HCT116 (cell line): ENCODE results near the gene FKBP2.

Experiments used
- POLR2A ChIP-seq: IDR thresholded peaks from 2 replicates; pipeline ENCODE4 v1.7.0; 2011; ENCODE audit warnings: borderline replicate concordance; ENCODE audit not compliant: insufficient read depth, insufficient read length; ENCODE audit errors: extremely low read depth
- POLR2AphosphoS5 ChIP-seq: IDR thresholded peaks from 2 replicates; pipeline ENCODE4 v1.6.1; 2011; ENCODE audit warnings: mild to moderate bottlenecking, low read depth, low read length, moderate library complexity
- RAD21 ChIP-seq: IDR thresholded peaks from 2 replicates; pipeline ENCODE4 v1.6.1; 2012; ENCODE audit warnings: low read depth, mild to moderate bottlenecking
- REST ChIP-seq: IDR thresholded peaks from 2 replicates; pipeline ENCODE4 v1.6.1; 2012; ENCODE audit warnings: low read depth
- TF ChIP-seq, protein P1 (sequence below), 3 experiments: fragments of 200-600 bp in 1 of 3; sonication (generic) in 1 of 3; IDR thresholded peaks in 2 of 3; conservative IDR thresholded peaks in 1 of 3; 2 replicates each; pipeline ENCODE4 v1.5.1; 2012 to 2017; ENCODE audit warnings: low read depth in 2 of 3, low read length in 2 of 3, antibody characterized with exemption in 1 of 3, borderline replicate concordance in 1 of 3, control low read depth in 1 of 3, mild to moderate bottlenecking in 1 of 3, mixed read lengths in 1 of 3, mixed run types in 1 of 3, moderate library complexity in 1 of 3; ENCODE audit not compliant: insufficient read depth in 1 of 3
- TF ChIP-seq, protein P2 (sequence below): IDR thresholded peaks from 2 replicates; pipeline ENCODE4 v1.6.1; 2012

DNA sequence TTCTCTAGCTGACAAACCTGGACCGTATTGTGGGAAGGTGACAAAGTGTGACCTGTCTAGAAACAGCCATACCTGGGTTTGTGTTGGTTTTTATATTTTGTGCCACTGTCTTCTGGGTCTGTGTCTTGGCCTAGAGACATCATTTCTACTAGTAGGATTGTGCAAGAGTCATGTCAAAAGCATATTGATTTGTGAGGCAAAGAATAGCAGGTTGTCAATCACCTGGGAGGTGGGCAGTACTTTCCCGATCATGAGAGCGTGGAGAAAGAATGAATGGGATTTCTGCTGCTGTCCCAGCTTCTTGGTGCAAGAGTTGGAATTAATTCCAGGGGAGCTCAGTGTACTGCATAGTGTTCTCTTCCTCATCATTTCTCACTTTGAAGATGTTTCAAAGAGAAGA lies 39.4 kb upstream of the FKBP2 start:
- TF ChIP-seq, protein P1, sequence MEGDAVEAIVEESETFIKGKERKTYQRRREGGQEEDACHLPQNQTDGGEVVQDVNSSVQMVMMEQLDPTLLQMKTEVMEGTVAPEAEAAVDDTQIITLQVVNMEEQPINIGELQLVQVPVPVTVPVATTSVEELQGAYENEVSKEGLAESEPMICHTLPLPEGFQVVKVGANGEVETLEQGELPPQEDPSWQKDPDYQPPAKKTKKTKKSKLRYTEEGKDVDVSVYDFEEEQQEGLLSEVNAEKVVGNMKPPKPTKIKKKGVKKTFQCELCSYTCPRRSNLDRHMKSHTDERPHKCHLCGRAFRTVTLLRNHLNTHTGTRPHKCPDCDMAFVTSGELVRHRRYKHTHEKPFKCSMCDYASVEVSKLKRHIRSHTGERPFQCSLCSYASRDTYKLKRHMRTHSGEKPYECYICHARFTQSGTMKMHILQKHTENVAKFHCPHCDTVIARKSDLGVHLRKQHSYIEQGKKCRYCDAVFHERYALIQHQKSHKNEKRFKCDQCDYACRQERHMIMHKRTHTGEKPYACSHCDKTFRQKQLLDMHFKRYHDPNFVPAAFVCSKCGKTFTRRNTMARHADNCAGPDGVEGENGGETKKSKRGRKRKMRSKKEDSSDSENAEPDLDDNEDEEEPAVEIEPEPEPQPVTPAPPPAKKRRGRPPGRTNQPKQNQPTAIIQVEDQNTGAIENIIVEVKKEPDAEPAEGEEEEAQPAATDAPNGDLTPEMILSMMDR (IDR thresholded peaks at IDR 0.05 in 2 of 3, conservative IDR thresholded peaks at IDR 0.05 in 1 of 3; ENCODE audit: borderline replicate concordance in 1 of 3, insufficient read depth in 1 of 3, low read depth in 2 of 3, low read length in 2 of 3): no peak
- TF ChIP-seq RAD21: no peak
- TF ChIP-seq REST: no peak
- TF ChIP-seq, protein P2, sequence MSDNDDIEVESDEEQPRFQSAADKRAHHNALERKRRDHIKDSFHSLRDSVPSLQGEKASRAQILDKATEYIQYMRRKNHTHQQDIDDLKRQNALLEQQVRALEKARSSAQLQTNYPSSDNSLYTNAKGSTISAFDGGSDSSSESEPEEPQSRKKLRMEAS: no peak
- TF ChIP-seq POLR2AphosphoS5: no peak
- no peak for TF ChIP-seq POLR2A
